Ammon's horn (tissue), 1 donor: Measurements from ENCODE around the gene EPB41L2.
"Not testable (repeated sequence)": the region's sequence is repeated elsewhere in the genome, so short reads cannot be mapped to it uniquely, and the experiment has no call there.

Experiments used
- DNase-seq: peaks from one replicate; pipeline ENCODE4 v3.0.0-alpha.2; 2016; ENCODE audit warnings: low spot score

EPB41L2 gene

GRCh38 chr6:130838250-130838860 is 224.7 kb downstream of the EPB41L2 start:
- no peak for DNase-seq

- no peak for DNase-seq
Measured at GRCh38 chr6:130837067-130837466, 226.0 kb downstream of the EPB41L2 start.

- no peak for DNase-seq
Measured at GRCh38 chr6:130836055-130836640, 226.9 kb downstream of the EPB41L2 start.

- no peak for DNase-seq
Measured at GRCh38 chr6:130834482-130835251, 228.4 kb downstream of the EPB41L2 start.

- no peak for DNase-seq
Measured at GRCh38 chr6:130833569-130833968, 229.5 kb downstream of the EPB41L2 start.

- no peak for DNase-seq
Measured at GRCh38 chr6:130831607-130832006, 231.4 kb downstream of the EPB41L2 start.

- DNase-seq, result no peak
Measured at GRCh38 chr6:130829333-130829910, 233.6 kb downstream of the EPB41L2 start.

GRCh38 chr6:130827247-130828149 is 235.5 kb downstream of the EPB41L2 start, which contains the start of gene SMLR1:
Gene SMLR1, plus strand, starts transcription at chr6:130827406. Its CDS starts 8 bp downstream, at chr6:130827414.
- no peak for DNase-seq

- DNase-seq, result no peak
Measured at GRCh38 chr6:130826442-130827246, 236.4 kb downstream of the EPB41L2 start.

- DNase-seq, result no peak
Measured at GRCh38 chr6:130825772-130826441, 237.1 kb downstream of the EPB41L2 start.

- DNase-seq, result no peak
Measured at GRCh38 chr6:130824978-130825694, 237.9 kb downstream of the EPB41L2 start.

- DNase-seq, result no peak
Measured at GRCh38 chr6:130822736-130823135, 240.3 kb downstream of the EPB41L2 start.

- no peak for DNase-seq
Measured at GRCh38 chr6:130815200-130816071, 247.6 kb downstream of the EPB41L2 start.

- DNase-seq, result no peak
Measured at GRCh38 chr6:130814506-130814905, 248.5 kb downstream of the EPB41L2 start.

GRCh38 chr6:130811932-130812331 is 251.1 kb downstream of the EPB41L2 start:
- no peak for DNase-seq

- peak; percentile 9 for DNase-seq
Measured at GRCh38 chr6:130810307-130811030, 252.6 kb downstream of the EPB41L2 start.

GRCh38 chr6:130801368-130801767 is 261.7 kb downstream of the EPB41L2 start:
- not testable (repeated sequence) for DNase-seq

- DNase-seq, result no peak
Measured at GRCh38 chr6:130797061-130797460, 266.0 kb downstream of the EPB41L2 start.
